D341Med (cell line): Measurements from ENCODE around the gene CMTM7.
"Not testable (repeated sequence)": the region's sequence is repeated elsewhere in the genome, so short reads cannot be mapped to it uniquely, and the experiment has no call there.

Source experiments
- DNase-seq: peaks from one replicate; pipeline ENCODE4 v3.0.0; 2012; ENCODE audit warnings: low spot score

Gene CMTM7

DNA sequence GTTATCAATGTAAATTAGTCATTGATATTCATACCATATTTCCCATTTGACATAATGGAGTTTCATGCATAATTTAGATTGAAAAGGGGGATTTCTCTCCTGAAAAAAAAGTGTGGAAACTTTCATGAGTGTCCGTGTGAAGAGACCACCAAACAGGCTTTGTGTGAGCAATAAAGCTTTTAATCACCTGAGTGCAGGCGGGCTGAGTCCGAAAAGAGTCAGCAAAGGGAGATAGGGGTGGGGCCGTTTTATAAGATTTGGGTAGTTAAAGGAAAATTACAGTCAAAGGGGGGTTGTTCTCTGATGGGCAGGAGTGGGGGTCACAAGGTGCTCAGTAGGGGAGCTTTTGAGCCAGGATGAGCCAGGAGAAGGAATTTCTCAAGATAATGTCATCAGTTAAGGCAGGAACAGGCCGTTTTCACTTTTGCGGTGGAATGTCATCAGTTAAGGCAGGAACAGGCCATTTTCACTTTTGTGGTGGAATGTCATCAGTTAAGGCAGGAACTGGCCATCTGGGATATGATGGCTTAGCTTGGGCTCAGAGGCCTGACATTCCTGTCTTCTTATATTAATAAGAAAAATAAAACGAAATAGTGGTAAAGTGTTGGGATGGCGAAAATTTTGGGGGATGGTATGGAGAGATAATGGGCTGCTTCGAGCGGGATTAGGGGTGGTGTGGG, 69.3 kb downstream of the CMTM7 start:
- not testable (repeated sequence) for DNase-seq

GRCh38 chr3:32462191-32462986, 70.7 kb downstream of the CMTM7 start:
- DNase-seq = not testable (repeated sequence)

GRCh38 chr3:32463415-32463814, 71.8 kb downstream of the CMTM7 start:
- DNase-seq = not testable (repeated sequence)

DNA sequence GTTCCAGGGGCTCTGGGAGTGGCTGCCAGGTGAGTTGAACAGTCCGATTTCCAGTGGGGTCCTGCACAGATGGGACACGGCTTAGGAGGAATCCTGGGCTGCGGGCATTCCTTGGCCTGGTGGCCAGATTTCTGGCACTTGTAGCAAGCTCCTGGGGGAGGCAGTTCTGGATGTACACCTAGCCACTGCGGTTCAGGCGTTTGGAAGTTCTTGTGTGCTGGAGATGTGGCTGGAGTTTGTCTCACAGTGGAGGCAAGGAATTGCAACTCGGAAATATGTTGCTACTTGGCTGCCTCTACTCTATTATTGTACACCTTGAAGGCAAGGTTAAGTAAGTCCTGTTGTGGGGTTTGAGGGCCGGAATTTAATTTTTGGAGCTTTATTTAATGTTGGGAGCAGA, 73.1 kb downstream of the CMTM7 start:
- not testable (repeated sequence) for DNase-seq

GRCh38 chr3:32466808-32467207, 75.2 kb downstream of the CMTM7 start:
- DNase-seq = not testable (repeated sequence)

- DNase-seq = peak; percentile 95
Measured at GRCh38 chr3:32467333-32468070, 75.8 kb downstream of the CMTM7 start.

GRCh38 chr3:32469151-32469874, 77.7 kb downstream of the CMTM7 start:
- no peak for DNase-seq

DNA sequence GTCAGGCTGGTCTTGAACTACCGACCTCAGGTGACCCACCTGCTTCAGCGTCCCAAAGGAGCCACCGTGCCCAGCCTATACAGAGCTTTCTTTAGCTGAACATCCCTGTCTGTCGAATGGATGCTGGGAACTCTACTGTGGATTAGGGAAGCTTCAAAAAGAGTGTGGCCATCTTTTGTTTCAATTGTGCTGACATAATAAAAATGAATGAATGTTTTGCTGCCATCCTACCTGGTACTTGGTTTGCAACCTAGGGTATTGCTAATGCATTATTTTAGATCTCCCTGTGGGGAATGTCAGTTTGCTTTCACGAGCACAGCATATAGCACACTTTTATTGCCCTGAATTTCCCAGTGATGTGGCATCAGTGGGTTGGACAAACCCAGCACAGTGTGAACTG, 78.7 kb downstream of the CMTM7 start:
- no peak for DNase-seq

GRCh38 chr3:32471246-32471645, 79.6 kb downstream of the CMTM7 start:
- DNase-seq = no peak

DNA sequence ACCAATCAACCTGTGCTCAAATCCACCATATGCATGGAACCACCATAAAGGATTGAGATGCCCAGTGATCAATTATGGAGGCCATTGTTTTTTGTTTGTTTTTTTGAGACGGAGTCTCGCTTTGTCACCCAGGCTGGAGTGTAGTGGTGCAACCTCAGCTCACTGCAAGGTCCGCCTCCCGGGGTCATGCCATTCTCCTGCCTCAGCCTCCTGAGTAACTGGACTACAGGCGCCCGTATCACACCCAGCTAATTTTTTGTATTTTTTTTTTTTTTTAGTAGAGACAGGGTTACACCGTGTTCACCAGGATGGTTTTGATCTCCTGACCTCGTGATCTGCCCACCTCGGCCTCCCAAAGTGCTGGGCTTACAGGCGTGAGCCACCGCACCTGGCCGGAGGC, 80.5 kb downstream of the CMTM7 start:
- not testable (repeated sequence) for DNase-seq

DNA sequence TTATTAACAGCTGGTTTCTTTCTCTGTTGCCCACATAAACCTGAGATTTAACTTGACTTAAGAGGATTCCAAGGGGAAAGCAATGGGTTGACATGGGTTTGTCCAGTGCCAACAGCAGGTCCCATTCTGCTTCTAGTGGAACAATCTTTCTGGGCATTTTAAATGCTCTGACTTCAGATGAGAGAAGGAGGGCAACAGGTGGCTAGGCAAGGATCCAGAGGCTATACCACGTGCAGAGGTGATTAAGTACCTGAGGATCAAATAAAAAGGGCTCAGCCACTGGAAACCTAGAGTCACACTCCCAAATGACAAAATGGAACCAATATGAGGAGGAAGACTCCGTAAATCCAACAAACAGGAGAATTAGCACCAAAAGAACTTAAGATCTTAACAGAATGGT, 82.5 kb downstream of the CMTM7 start:
- DNase-seq = no peak

DNA sequence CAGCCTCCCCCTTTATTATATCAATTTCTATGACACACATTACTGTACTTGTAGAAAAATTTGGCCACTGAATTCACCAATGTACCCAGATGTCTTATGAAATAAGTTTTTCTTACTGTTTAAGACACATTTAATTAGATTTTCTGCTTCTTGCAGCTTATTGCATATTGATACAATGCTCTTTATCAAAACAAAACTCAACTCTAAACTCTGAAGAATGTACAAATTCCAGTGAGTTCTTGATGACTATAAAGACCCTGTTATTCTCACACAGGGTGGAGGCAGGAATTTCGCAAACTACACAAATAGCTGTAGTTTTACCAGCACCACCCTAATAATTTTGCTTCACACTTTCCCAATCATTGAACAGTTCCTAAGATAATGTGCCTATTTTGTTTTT, 89.0 kb downstream of the CMTM7 start:
- DNase-seq = no peak

DNA sequence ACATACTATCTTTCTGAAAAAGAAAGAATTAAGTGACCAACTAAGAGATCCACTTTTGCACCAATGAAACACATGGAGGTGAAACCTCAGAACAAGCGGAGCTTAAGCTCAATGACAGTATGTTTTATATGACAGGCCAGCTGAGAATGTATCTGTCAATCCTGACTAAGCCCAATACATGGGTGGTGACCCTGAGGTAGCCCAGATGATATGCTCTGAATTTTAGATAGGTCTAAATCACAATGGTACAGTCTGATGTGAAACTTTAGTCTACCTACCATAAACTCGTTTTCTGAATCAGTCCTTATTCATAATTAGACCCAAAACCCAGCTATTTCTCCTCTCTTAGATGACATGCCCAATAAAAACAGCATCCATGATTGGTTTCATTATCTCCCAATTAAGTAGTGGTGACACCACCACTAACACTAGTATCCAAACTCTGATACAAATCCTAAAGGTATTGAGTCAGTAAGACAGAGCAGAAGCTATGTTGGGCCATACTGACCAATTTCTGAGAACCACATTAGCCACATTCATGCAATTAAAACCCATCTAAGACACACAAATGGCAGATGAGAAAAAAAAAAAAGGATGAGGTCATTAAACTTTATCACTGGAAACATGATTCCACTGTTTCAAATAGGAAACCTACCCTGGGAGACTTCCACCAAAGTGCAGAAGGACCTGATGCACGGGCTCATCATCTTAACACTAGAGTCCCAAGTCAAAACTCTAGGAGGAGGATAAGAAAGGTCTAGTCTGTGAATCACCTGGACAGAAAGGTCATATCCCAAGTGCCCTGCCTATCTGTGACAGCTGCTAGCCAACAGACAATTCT, 90.4 kb downstream of the CMTM7 start:
- no peak for DNase-seq

GRCh38 chr3:32482693-32483092, 91.0 kb downstream of the CMTM7 start:
- DNase-seq = no peak

DNA sequence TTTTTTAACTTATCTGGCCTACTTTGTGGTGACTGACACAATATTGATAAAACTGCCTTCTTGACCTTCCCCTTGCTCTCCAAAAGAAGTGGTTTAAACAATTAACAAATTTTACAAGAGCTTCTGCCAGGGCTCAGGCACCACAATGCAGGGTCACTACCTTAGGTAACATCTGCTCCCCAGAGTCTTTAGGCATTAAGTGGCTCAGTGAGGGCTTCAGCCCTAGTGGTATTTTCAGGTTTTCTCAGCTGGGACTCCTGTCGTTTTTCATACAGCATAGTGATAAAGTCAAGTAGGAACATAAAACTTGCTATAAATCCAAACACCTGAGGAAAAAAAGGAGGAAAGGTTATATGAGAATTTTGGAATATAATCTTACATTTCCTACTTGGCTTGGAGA, 92.1 kb downstream of the CMTM7 start:
- no peak for DNase-seq

- DNase-seq = no peak
Measured at GRCh38 chr3:32484436-32484835, 92.8 kb downstream of the CMTM7 start.

DNA sequence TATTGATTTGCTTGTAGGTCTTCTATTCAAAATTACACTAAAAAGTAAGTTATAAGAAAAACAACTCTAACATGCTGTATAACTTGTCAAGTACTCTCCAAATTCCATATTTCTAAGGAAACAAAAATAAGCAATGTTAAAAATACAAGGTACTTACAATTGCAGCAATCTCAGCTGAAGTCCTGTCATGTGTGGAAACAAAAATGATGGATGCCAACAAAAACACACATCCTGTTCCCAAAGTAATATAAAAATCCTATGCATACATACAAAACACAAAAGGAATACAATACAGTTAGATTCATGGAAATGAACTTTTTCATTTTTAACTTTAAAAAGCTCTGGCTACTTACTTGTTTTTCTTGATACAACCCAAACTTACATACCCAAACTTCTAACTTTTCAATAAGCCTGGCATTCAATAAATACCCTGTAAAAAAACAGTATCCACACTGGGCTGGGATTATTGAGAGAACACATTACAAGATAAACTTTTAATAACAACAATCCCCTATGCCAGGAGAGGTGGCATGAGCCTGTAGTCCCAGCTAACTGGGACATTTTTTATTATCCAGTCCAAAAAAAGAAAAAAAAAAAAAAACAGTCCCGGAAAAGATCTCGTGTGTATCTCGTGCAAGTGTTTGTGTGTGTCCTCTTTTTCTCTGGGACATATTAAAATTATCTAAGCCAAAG, 96.3 kb downstream of the CMTM7 start:
- DNase-seq = peak; percentile 46

DNA sequence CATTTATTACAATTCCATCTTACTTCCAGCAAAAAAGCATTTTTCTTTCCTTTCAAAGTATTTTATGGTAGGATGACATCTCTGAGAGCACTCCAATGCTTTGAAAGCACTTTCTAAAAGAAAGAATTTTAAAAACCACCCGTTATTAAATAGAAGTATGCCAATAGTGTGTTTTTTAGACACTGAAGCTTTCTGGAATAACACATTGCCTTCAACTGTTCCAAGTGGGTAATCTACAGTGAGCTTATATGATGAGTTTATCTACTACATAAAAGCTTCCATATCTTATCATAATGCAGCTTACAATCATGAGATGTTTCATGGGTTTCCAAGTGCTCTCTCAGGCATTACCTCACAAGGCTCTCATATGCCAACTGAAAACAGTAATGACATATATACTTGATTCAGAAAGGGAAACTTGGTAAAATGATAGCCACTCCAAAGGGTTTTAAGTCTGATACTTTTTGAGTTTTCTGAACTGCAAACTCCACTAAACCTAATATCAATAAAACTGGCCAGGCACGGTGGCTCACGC, 96.9 kb downstream of the CMTM7 start:
- DNase-seq = no peak

DNA sequence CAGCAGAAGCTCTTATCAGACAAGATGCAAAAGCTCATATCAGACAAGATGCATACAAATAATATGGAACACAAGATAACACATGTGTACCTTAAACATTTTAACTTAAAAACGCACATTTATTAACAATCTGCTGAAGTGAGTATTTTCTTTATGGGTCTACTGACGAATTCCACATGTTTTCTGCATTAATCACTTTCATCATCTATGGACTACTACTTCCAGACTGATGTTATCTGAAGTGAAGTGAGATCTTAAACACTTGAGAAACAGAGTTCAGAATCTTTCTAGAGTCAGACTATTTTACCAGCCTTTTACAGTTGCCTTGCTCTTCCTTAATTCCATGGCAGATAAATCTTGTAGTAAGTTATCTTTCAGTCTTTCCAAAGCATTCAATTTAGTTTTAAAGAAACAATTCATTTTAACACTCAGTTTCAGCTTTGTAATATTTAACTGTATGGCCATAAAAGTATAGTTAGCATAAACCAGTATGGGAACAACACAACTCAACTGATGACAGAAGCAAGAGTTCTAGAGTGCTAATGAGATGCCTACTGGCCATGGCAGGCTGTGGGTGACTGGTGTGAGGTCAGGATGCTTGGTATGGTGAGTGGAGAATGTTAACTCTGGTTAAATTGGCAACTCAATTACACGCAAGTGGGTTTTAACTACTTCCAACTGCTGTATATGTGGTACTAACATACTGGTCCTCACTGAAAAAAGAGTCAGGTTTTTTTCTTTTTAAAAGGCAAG, 101.2 kb downstream of the CMTM7 start:
- no peak for DNase-seq
